A172 (cell line): Measurements from ENCODE around the gene RAB11FIP4. TPM values are rescaled to one million over a fixed set of nuclear protein-coding genes. Genes with fewer than 3 reads are reported as not detected.
"Not testable (repeated sequence)": the region's sequence is repeated elsewhere in the genome, so short reads cannot be mapped to it uniquely, and the experiment has no call there.

Experiments
- DNase-seq: peaks from one replicate; pipeline ENCODE4 v3.0.0-alpha.2; 2015; ENCODE audit warnings: low spot score
- total RNA-seq: library from RNA; depleted of rRNA; stranded (reverse); fragments of >200 nt; shearing (Covaris generic); gene quantifications from 2 replicates; pipeline ENCODE4 v1.2.3, GENCODE V29; 2014

RAB11FIP4 gene
- total RNA-seq, 1 experiment from 2014 or later: 2.2 TPM

GRCh38 chr17:31431852-31432658, 40.6 kb downstream of the RAB11FIP4 start:
- no peak for DNase-seq

GRCh38 chr17:31433091-31433790, 41.8 kb downstream of the RAB11FIP4 start:
- DNase-seq: no peak

- DNase-seq: no peak
These were observed 42.6 kb downstream of the RAB11FIP4 start for GRCh38 chr17:31433811-31434726.

- DNase-seq: no peak
These were observed 43.2 kb downstream of the RAB11FIP4 start for GRCh38 chr17:31434727-31435050.

- no peak for DNase-seq
These were observed 44.1 kb downstream of the RAB11FIP4 start for GRCh38 chr17:31435581-31435980.

- no peak for DNase-seq
These were observed 46.4 kb downstream of the RAB11FIP4 start for GRCh38 chr17:31437720-31438400.

- DNase-seq: no peak
These were observed 48.2 kb downstream of the RAB11FIP4 start for GRCh38 chr17:31439716-31440115.

GRCh38 chr17:31442276-31442675, 50.8 kb downstream of the RAB11FIP4 start:
- no peak for DNase-seq

- not testable (repeated sequence) for DNase-seq
These were observed 51.4 kb downstream of the RAB11FIP4 start for GRCh38 chr17:31442856-31443255.

GRCh38 chr17:31443386-31443785, 51.9 kb downstream of the RAB11FIP4 start:
- no peak for DNase-seq

GRCh38 chr17:31444026-31444425, 52.6 kb downstream of the RAB11FIP4 start:
- DNase-seq: no peak

GRCh38 chr17:31446195-31446967, 54.9 kb downstream of the RAB11FIP4 start:
- DNase-seq: no peak

GRCh38 chr17:31448467-31449077, 57.1 kb downstream of the RAB11FIP4 start:
- no peak for DNase-seq

- DNase-seq: no peak
These were observed 57.6 kb downstream of the RAB11FIP4 start for GRCh38 chr17:31449111-31449510.

GRCh38 chr17:31449746-31450145, 58.3 kb downstream of the RAB11FIP4 start:
- no peak for DNase-seq

GRCh38 chr17:31452101-31452500, 60.6 kb downstream of the RAB11FIP4 start:
- DNase-seq: no peak

- no peak for DNase-seq
These were observed 61.2 kb downstream of the RAB11FIP4 start for GRCh38 chr17:31452561-31453110.

- no peak for DNase-seq
These were observed 62.4 kb downstream of the RAB11FIP4 start for GRCh38 chr17:31453896-31454295.

GRCh38 chr17:31456814-31457213, 65.3 kb downstream of the RAB11FIP4 start:
- no peak for DNase-seq
